GM12875 (cell line): ENCODE results near the gene TSC22D2.

Experiments
- H3K4me3 ChIP-seq: one replicate; pipeline ENCODE4 v1.5.1; 2011; ENCODE audit warnings: low read depth, low read length, control low read depth
- CTCF ChIP-seq: IDR thresholded peaks from 2 replicates; pipeline ENCODE4 v1.5.1; 2011; ENCODE audit warnings: low read depth, mild to moderate bottlenecking, control low read depth, inconsistent platforms, low read length, moderate library complexity, borderline replicate concordance; ENCODE audit not compliant: insufficient read depth

Gene TSC22D2

GRCh38 chr3:150421799-150422548, 13.9 kb downstream of the TSC22D2 start:
- no peak overlapping the region for H3K4me3 ChIP-seq
- no peak for TF ChIP-seq CTCF

GRCh38 chr3:150422907-150423306, 14.8 kb downstream of the TSC22D2 start:
- no peak for TF ChIP-seq CTCF
- no peak overlapping the region for H3K4me3 ChIP-seq

- no peak for TF ChIP-seq CTCF
- no peak overlapping the region for H3K4me3 ChIP-seq
Measured at GRCh38 chr3:150423761-150424160, 15.7 kb downstream of the TSC22D2 start.

GRCh38 chr3:150426292-150426691, 18.2 kb downstream of the TSC22D2 start:
- no peak overlapping the region for H3K4me3 ChIP-seq
- TF ChIP-seq CTCF, result no peak

- H3K4me3 ChIP-seq, result no peak overlapping the region
- TF ChIP-seq CTCF, result no peak
Measured at GRCh38 chr3:150428562-150428961, 20.5 kb downstream of the TSC22D2 start.

- TF ChIP-seq CTCF, result no peak
- no peak overlapping the region for H3K4me3 ChIP-seq
Measured at GRCh38 chr3:150429767-150430671, 21.9 kb downstream of the TSC22D2 start.
